Activated CD4-positive, alpha-beta memory T cell treated with anti-CD3 and anti-CD28 coated beads for 36 hours (primary cell): ENCODE measurements around the gene SPHKAP. TPM values are rescaled to one million over a fixed set of nuclear protein-coding genes. Genes with fewer than 3 reads are reported as not detected.
"Not testable (repeated sequence)": the region's sequence is repeated elsewhere in the genome, so short reads cannot be mapped to it uniquely, and the experiment has no call there.

ENCODE experiments used
- CTCF ChIA-PET: fragments of 350-600 bp; sonication (Branson Sonifier 250); formaldehyde crosslinking; loops from one replicate; lab custom pipeline; 2021; ENCODE audit warnings: antibody characterized with exemption, inconsistent platforms; lab: Charles Lee
- POLR2A ChIA-PET: fragments of 350-600 bp; sonication (Branson Sonifier 250); formaldehyde crosslinking; loops from one replicate; lab custom pipeline; 2021; ENCODE audit warnings: antibody characterized with exemption; lab: Charles Lee
- DNase-seq: peaks from one replicate; pipeline ENCODE4 v3.0.0-alpha.2; 2020
- H3K27ac Mint-ChIP-seq: one replicate; pipeline ENCODE4 v1.8.0; 2021; ENCODE audit warnings: mixed read lengths
- H3K27me3 Mint-ChIP-seq: one replicate; pipeline ENCODE4 v1.8.0; 2021; ENCODE audit warnings: mixed read lengths
- H3K36me3 Mint-ChIP-seq: one replicate; pipeline ENCODE4 v1.8.0; 2021; ENCODE audit warnings: mixed read lengths
- H3K4me1 Mint-ChIP-seq: one replicate; pipeline ENCODE4 v1.8.0; 2021; ENCODE audit warnings: low read depth, mixed read lengths
- H3K4me3 Mint-ChIP-seq: one replicate; pipeline ENCODE4 v1.8.0; 2021; ENCODE audit warnings: mild to moderate bottlenecking, mixed read lengths
- H3K9me3 Mint-ChIP-seq: one replicate; pipeline ENCODE4 v1.8.0; 2021; ENCODE audit warnings: mixed read lengths
- intact Hi-C: fragments of 100-400 bp; cut with micrococcal nuclease; formaldehyde crosslinking; loops from one replicate; pipeline ENCODE4 v1.15.1; 2023
- total RNA-seq, 2 experiments: library from RNA; stranded (reverse); gene quantifications; one replicate each; pipeline ENCODE4 v1.2.3, GENCODE V29; 2021

Gene SPHKAP
- total RNA-seq, 2 experiments from 2014 or later, result not detected

DNA sequence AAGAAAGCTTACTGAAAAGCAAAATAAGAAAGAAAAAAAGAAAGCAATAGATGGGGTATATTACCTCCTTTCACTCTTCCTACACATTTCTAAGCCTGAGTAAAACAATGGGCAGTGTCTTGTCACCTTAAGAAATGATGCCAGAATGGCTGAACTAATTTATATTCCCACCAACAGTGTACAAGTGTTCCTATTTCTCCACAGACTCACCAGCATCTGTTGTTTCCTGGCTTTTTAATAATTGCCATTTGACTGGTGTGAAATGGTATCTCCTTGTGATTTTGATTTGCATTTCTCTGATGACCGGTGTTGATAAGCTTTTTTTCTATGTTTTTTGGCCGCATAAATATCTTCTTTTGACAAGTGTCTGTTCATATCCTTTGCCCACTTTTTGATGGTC, 98.4 kb downstream of the SPHKAP start:
- H3K9me3 Mint-ChIP-seq, result no peaks in the 10 kb centered on the region
- POLR2A ChIA-PET, result no interaction called here
- H3K4me3 Mint-ChIP-seq, result no peak overlapping the region
- intact Hi-C loops, result no loop called here
- CTCF ChIA-PET, result no interaction called here
- H3K27ac Mint-ChIP-seq, result no peak overlapping the region
- H3K27me3 Mint-ChIP-seq, result peaks cover 1% of the 10 kb centered on the region
- H3K4me1 Mint-ChIP-seq, result no peaks in the 10 kb centered on the region
- DNase-seq, result no peak
- H3K36me3 Mint-ChIP-seq, result no peaks in the 10 kb centered on the region

DNA sequence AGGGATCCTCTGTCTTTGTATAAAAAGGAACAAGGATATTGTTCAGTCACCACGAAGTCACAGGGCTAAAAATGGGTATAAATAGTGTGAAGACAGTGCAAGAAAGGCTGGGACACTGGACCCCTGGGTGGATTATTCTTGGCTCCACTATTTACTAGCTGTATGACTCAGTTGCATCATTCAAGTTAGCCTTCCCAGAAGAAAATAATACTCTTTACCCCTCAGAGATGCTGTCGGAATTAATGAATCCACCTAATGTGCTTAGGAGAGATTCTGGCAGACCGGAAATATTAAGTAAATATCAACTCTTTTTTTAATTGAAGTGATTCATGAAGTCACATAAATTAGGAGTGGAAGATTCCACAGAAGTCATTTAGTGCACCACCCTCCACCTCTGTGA, 98.9 kb downstream of the SPHKAP start:
- H3K36me3 Mint-ChIP-seq, result no peaks in the 10 kb centered on the region
- DNase-seq, result no peak
- H3K9me3 Mint-ChIP-seq, result no peaks in the 10 kb centered on the region
- CTCF ChIA-PET, result no interaction called here
- POLR2A ChIA-PET, result no interaction called here
- peaks cover 1% of the 10 kb centered on the region for H3K27me3 Mint-ChIP-seq
- H3K27ac Mint-ChIP-seq, result no peak overlapping the region
- H3K4me3 Mint-ChIP-seq, result no peak overlapping the region
- no peaks in the 10 kb centered on the region for H3K4me1 Mint-ChIP-seq
- intact Hi-C loops, result no loop called here

DNA sequence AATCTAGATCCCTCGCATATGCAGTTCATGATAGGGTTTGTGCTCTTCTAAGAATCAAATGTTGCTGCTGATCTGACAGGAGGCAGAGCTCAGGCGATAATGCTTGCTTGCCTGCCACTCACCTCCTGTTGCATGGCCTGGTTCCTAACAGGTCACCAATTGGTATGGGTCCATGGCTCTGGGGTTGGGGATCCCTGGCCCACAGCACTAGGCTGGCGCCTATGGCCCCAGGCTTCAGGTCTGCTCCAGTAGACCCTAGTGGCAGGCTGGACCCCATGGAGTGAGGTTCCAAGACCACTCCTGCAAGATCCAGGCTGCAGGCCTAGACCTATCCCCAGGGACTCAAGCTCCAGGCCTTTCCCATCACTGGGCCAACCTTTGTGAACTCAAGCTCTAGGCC, 102.3 kb downstream of the SPHKAP start:
- Mint-ChIP-seq H3K27ac (no peak overlapping the region), H3K36me3 (no peaks in the 10 kb centered on the region), H3K9me3 (no peaks in the 10 kb centered on the region), H3K27me3 (peaks cover 1% of the 10 kb centered on the region), H3K4me3 (no peak overlapping the region), H3K4me1 (no peaks in the 10 kb centered on the region)
- no peak for DNase-seq
- CTCF ChIA-PET, result no interaction called here
- POLR2A ChIA-PET, result no interaction called here
- intact Hi-C loops, result no loop called here

- H3K36me3 Mint-ChIP-seq, H3K27ac Mint-ChIP-seq, intact Hi-C loops, H3K4me3 Mint-ChIP-seq, POLR2A ChIA-PET, H3K9me3 Mint-ChIP-seq, CTCF ChIA-PET, DNase-seq, H3K27me3 Mint-ChIP-seq, H3K4me1 Mint-ChIP-seq: not testable (repeated sequence)
Measured at GRCh38 chr2:228076695-228077094, 104.8 kb downstream of the SPHKAP start.

GRCh38 chr2:228072669-228073068, 108.8 kb downstream of the SPHKAP start:
- ChIA-PET CTCF (no interaction called here), POLR2A (no interaction called here)
- no peak for DNase-seq
- no peak overlapping the region for H3K27ac Mint-ChIP-seq
- no peak overlapping the region for H3K4me3 Mint-ChIP-seq
- intact Hi-C loops, result no loop called here
- H3K27me3 Mint-ChIP-seq, result no peaks in the 10 kb centered on the region
- H3K9me3 Mint-ChIP-seq, result no peaks in the 10 kb centered on the region
- no peaks in the 10 kb centered on the region for H3K36me3 Mint-ChIP-seq
- H3K4me1 Mint-ChIP-seq, result no peaks in the 10 kb centered on the region

- ChIA-PET POLR2A (no interaction called here), CTCF (no interaction called here)
- DNase-seq, result no peak
- Mint-ChIP-seq H3K9me3 (no peaks in the 10 kb centered on the region), H3K27me3 (peaks cover 2% of the 10 kb centered on the region), H3K4me3 (no peak overlapping the region), H3K4me1 (no peaks in the 10 kb centered on the region), H3K27ac (no peak overlapping the region), H3K36me3 (no peaks in the 10 kb centered on the region)
- intact Hi-C loops, result no loop called here
Measured at GRCh38 chr2:228067309-228067708, 114.2 kb downstream of the SPHKAP start.

- ChIA-PET POLR2A (no interaction called here), CTCF (no interaction called here)
- Mint-ChIP-seq H3K4me1 (no peaks in the 10 kb centered on the region), H3K4me3 (no peak overlapping the region), H3K9me3 (no peaks in the 10 kb centered on the region), H3K36me3 (no peaks in the 10 kb centered on the region), H3K27me3 (peaks cover 2% of the 10 kb centered on the region), H3K27ac (no peak overlapping the region)
- DNase-seq, result no peak
- intact Hi-C loops, result no loop called here
Measured at GRCh38 chr2:228066126-228066798, 115.2 kb downstream of the SPHKAP start.

- Mint-ChIP-seq H3K36me3 (no peaks in the 10 kb centered on the region), H3K9me3 (no peaks in the 10 kb centered on the region), H3K4me1 (no peaks in the 10 kb centered on the region), H3K27ac (no peak overlapping the region), H3K4me3 (no peak overlapping the region), H3K27me3 (peaks cover 2% of the 10 kb centered on the region)
- ChIA-PET CTCF (no interaction called here), POLR2A (no interaction called here)
- no peak for DNase-seq
- intact Hi-C loops, result no loop called here
Measured at GRCh38 chr2:228065686-228066085, 115.8 kb downstream of the SPHKAP start.

DNA sequence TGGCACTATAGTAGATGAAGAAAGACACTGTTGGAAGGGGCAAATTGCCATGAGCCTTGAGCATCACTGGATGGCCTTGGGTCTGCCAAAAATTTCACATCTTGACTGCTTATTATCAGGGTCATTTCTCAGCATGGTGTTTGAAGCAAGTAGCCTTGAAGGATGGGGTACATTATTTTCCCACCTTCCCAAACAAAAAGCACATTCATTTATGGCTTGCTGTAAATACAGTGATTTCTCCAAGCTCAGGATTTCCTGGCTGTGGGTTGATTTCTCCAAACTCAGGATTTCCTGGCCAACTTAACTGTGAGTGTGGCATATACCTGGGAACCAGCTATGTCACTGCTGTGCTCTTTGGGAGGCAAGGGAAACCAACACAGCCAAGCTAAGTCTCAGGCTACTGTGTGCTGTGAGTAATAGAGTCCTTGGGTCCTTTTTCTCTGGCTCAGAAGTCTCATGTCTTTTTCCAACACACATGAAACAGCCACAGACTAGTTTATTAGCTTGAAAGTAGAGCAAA, 116.6 kb downstream of the SPHKAP start:
- no peaks in the 10 kb centered on the region for H3K4me1 Mint-ChIP-seq
- no peak overlapping the region for H3K27ac Mint-ChIP-seq
- H3K4me3 Mint-ChIP-seq, result no peak overlapping the region
- ChIA-PET POLR2A (no interaction called here), CTCF (no interaction called here)
- intact Hi-C loops, result no loop called here
- DNase-seq, result no peak
- no peaks in the 10 kb centered on the region for H3K9me3 Mint-ChIP-seq
- H3K36me3 Mint-ChIP-seq, result no peaks in the 10 kb centered on the region
- H3K27me3 Mint-ChIP-seq, result peaks cover 2% of the 10 kb centered on the region

DNA sequence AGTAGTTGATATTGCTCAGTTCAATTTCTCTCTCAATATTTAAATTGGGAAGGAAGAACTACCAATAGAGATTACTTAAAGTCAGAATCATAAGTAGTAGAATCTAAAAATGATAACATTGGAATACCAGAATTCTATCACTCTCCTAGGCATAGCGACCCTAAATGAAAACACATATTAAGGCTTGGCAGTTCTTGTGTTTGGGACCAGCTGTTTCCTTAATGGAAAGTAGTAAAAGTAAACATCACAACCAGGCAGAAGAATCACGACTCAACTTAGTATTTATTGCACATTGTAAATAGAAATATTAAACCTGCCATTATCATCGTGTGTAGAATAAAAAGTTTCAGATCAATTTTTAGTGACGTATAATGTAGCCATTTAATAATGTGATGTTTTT, 117.5 kb downstream of the SPHKAP start:
- Mint-ChIP-seq H3K27me3 (peaks cover 2% of the 10 kb centered on the region), H3K27ac (no peak overlapping the region), H3K9me3 (no peaks in the 10 kb centered on the region), H3K4me3 (no peak overlapping the region), H3K36me3 (no peaks in the 10 kb centered on the region), H3K4me1 (no peaks in the 10 kb centered on the region)
- intact Hi-C loops, result no loop called here
- POLR2A ChIA-PET, result no interaction called here
- no peak for DNase-seq
- CTCF ChIA-PET, result no interaction called here

GRCh38 chr2:228063558-228063957, 117.9 kb downstream of the SPHKAP start:
- no peaks in the 10 kb centered on the region for H3K36me3 Mint-ChIP-seq
- no peak overlapping the region for H3K27ac Mint-ChIP-seq
- ChIA-PET POLR2A (no interaction called here), CTCF (no interaction called here)
- H3K4me1 Mint-ChIP-seq, result no peaks in the 10 kb centered on the region
- intact Hi-C loops, result no loop called here
- no peak overlapping the region for H3K4me3 Mint-ChIP-seq
- no peak for DNase-seq
- H3K27me3 Mint-ChIP-seq, result peaks cover 2% of the 10 kb centered on the region
- no peaks in the 10 kb centered on the region for H3K9me3 Mint-ChIP-seq

DNA sequence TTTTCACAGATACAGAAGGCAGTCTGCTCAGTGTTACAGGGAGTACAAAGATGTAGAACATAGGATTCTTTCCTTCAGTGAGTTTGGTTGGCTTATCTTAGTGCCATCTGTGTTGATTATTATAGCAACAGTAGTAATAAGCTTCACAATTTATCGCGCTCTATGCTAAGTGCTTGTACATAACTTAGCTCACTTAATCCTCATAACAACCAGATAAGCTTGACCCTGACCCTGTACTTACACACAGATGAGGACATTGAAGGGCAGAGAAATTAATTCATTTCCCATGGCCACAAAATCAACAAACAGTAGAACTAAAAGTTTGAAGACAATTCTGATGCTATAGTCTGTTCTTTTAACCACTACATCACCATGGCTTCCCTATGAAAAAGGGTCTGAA, 121.8 kb downstream of the SPHKAP start:
- intact Hi-C loops, result no loop called here
- CTCF ChIA-PET, result no interaction called here
- H3K27me3 Mint-ChIP-seq, result no peaks in the 10 kb centered on the region
- no peak overlapping the region for H3K4me3 Mint-ChIP-seq
- POLR2A ChIA-PET, result no interaction called here
- H3K36me3 Mint-ChIP-seq, result no peaks in the 10 kb centered on the region
- no peak for DNase-seq
- no peak overlapping the region for H3K27ac Mint-ChIP-seq
- no peaks in the 10 kb centered on the region for H3K9me3 Mint-ChIP-seq
- H3K4me1 Mint-ChIP-seq, result no peaks in the 10 kb centered on the region

GRCh38 chr2:228056293-228057097, 125.0 kb downstream of the SPHKAP start:
- Mint-ChIP-seq H3K27me3 (no peaks in the 10 kb centered on the region), H3K4me3 (no peak overlapping the region), H3K9me3 (no peaks in the 10 kb centered on the region), H3K36me3 (no peaks in the 10 kb centered on the region), H3K27ac (no peak overlapping the region), H3K4me1 (no peaks in the 10 kb centered on the region)
- CTCF ChIA-PET, result no interaction called here
- POLR2A ChIA-PET, result no interaction called here
- no peak for DNase-seq
- intact Hi-C loops, result no loop called here
